Measurements from ENCODE around the gene CFAP299. TPM values are rescaled to one million over a fixed set of nuclear protein-coding genes. Genes with fewer than 3 reads are reported as not detected.

Gene CFAP299
- total and polyA plus RNA-seq, 2 experiments from 2014 or later, result 0.24 to 1.4 TPM

DNA sequence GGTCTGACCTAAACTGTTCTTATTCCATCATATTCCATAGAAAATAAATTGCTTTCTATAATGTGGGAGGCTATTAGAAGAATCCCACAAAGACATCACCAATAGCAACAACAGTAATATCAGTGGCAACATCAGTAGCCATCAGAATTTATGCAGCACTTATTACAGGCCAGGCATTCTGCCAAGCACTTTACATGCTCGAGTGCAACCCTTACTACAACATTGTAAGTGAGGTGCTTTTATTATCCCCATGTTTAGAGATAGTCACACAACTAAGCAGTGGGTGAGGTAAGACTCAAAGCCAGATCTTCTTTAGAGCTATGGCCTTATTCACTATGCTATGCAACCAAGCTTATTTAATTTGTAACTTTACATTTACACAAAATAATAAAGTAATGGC is 377.9 kb downstream of the CFAP299 start:
- Histone ChIP-seq H3K4me1 (ENCODE audit: low read depth) (no peaks in the 10 kb centered on the region), H3K27ac (no peak overlapping the region), H3K9me3 (ENCODE audit: low read depth) (no peaks in the 10 kb centered on the region), H3K4me3 (no peak overlapping the region), H3K36me3 (no peaks in the 10 kb centered on the region), H3K27me3 (no peaks in the 10 kb centered on the region)
- no peak for TF ChIP-seq CTCF (IDR thresholded peaks at IDR 0.05; ENCODE audit: low read depth, low read length)
- DNase-seq (ENCODE audit: low read depth in 1 of 2, low spot score in 1 of 2), result no peak

DNA sequence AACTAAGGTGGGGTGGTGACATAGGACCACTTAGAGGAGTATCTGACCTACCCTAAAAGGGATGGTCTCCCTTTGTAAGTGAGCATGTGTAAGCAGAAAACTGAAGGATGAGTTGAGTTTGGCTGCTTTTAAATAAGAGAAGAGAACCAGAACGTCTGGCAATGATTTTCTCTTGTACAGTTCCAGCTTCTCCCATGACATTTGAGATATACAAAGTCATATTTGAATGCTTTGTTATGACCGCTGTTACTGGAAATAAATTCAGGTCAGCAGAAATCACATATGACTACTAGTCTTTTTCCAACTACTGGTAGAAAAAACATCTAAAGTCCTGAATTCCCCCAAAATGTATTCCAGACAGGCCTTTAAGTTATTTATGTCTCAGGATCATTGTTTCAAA is 381.7 kb downstream of the CFAP299 start:
- Histone ChIP-seq H3K36me3 (no peaks in the 10 kb centered on the region), H3K4me1 (ENCODE audit: low read depth) (no peaks in the 10 kb centered on the region), H3K27me3 (no peaks in the 10 kb centered on the region), H3K27ac (no peak overlapping the region), H3K9me3 (ENCODE audit: low read depth) (no peaks in the 10 kb centered on the region), H3K4me3 (no peak overlapping the region)
- TF ChIP-seq CTCF (IDR thresholded peaks at IDR 0.05; ENCODE audit: low read depth, low read length), result no peak
- DNase-seq (ENCODE audit: low read depth in 1 of 2, low spot score in 1 of 2), result no peak

DNA sequence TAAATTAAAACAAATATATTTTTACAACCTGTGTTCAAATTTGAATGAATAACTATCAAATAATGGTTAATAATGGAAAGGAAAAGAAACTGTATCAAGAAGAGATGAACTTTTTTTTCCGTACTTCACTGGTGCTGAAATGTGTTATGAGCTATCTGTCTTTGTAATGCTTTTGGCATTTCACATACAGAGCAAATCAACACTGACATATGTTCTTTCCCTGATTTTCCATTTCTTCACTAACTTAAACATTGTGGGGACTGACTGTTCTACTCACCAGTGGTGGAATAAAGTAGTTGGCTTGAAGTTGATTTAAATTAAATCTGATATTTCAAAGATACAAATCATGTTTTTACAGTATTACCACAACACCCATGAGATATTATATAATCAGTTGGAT is 390.9 kb downstream of the CFAP299 start:
- Histone ChIP-seq H3K9me3 (ENCODE audit: low read depth) (no peaks in the 10 kb centered on the region), H3K36me3 (no peaks in the 10 kb centered on the region), H3K4me1 (ENCODE audit: low read depth) (no peaks in the 10 kb centered on the region), H3K27ac (no peak overlapping the region), H3K27me3 (no peaks in the 10 kb centered on the region), H3K4me3 (no peak overlapping the region)
- TF ChIP-seq CTCF (IDR thresholded peaks at IDR 0.05; ENCODE audit: low read depth, low read length), result no peak
- DNase-seq (ENCODE audit: low read depth in 1 of 2, low spot score in 1 of 2), result no peak

GRCh38 chr4:80730158-80730557 is 394.6 kb downstream of the CFAP299 start:
- H3K36me3 ChIP-seq, result no peaks in the 10 kb centered on the region
- no peaks in the 10 kb centered on the region for H3K4me1 ChIP-seq (ENCODE audit: low read depth)
- no peak overlapping the region for H3K4me3 ChIP-seq
- TF ChIP-seq CTCF (IDR thresholded peaks at IDR 0.05; ENCODE audit: low read depth, low read length), result no peak
- no peaks in the 10 kb centered on the region for H3K27me3 ChIP-seq
- no peak overlapping the region for H3K27ac ChIP-seq
- H3K9me3 ChIP-seq (ENCODE audit: low read depth), result no peaks in the 10 kb centered on the region
- no peak for DNase-seq (ENCODE audit: low read depth in 1 of 2, low spot score in 1 of 2)

GRCh38 chr4:80731436-80731835 is 395.9 kb downstream of the CFAP299 start:
- no peak for TF ChIP-seq CTCF (IDR thresholded peaks at IDR 0.05; ENCODE audit: low read depth, low read length)
- no peak for DNase-seq (ENCODE audit: low read depth in 1 of 2, low spot score in 1 of 2)
- H3K9me3 ChIP-seq (ENCODE audit: low read depth), result no peaks in the 10 kb centered on the region
- H3K4me1 ChIP-seq (ENCODE audit: low read depth), result no peaks in the 10 kb centered on the region
- H3K27me3 ChIP-seq, result no peaks in the 10 kb centered on the region
- H3K36me3 ChIP-seq, result no peaks in the 10 kb centered on the region
- no peak overlapping the region for H3K4me3 ChIP-seq
- H3K27ac ChIP-seq, result no peak overlapping the region

- no peak for TF ChIP-seq CTCF (IDR thresholded peaks at IDR 0.05; ENCODE audit: low read depth, low read length)
- peak in 1 of 2 donors; percentile 2 for DNase-seq (ENCODE audit: low read depth in 1 of 2, low spot score in 1 of 2)
Measured at GRCh38 chr4:80732010-80732409, 396.5 kb downstream of the CFAP299 start.

More at GRCh38 chr4:80732010-80732409, 396.5 kb downstream of the CFAP299 start:
- H3K9me3 ChIP-seq (ENCODE audit: low read depth), result no peaks in the 10 kb centered on the region
- no peak overlapping the region for H3K4me3 ChIP-seq
- no peaks in the 10 kb centered on the region for H3K27me3 ChIP-seq
- no peak overlapping the region for H3K27ac ChIP-seq
- no peaks in the 10 kb centered on the region for H3K36me3 ChIP-seq
- H3K4me1 ChIP-seq (ENCODE audit: low read depth), result no peaks in the 10 kb centered on the region
